Measurements from ENCODE around the gene ULK4.

The ULK4 gene

GRCh38 chr3:41352510-41352909 lies 609.4 kb downstream of the ULK4 start:
- H3K27ac ChIP-seq (ENCODE audit: low read depth, low read length): no peak overlapping the region
- no peaks in the 10 kb centered on the region for H3F3A ChIP-seq (ENCODE audit: control insufficient read depth, insufficient read depth)
- no peaks in the 10 kb centered on the region for H4K20me1 ChIP-seq (ENCODE audit: control insufficient read depth, insufficient read depth, low read depth, low read length)
- no peaks in the 10 kb centered on the region for H3K79me2 ChIP-seq (ENCODE audit: control insufficient read depth, low read length)
- no peak overlapping the region for H3K4me3 ChIP-seq (ENCODE audit: low read length)
- no peaks in the 10 kb centered on the region for H3K36me3 ChIP-seq (ENCODE audit: control insufficient read depth, low read length)
- no peak overlapping the region for H3K4me2 ChIP-seq (ENCODE audit: low read length)
- no peaks in the 10 kb centered on the region for H3K27me3 ChIP-seq (ENCODE audit: control insufficient read depth, low read length)
- TF ChIP-seq EZH2phosphoT487 (IDR thresholded peaks at IDR 0.05; ENCODE audit: borderline replicate concordance, low read length): no peak
- TF ChIP-seq, protein P1, sequence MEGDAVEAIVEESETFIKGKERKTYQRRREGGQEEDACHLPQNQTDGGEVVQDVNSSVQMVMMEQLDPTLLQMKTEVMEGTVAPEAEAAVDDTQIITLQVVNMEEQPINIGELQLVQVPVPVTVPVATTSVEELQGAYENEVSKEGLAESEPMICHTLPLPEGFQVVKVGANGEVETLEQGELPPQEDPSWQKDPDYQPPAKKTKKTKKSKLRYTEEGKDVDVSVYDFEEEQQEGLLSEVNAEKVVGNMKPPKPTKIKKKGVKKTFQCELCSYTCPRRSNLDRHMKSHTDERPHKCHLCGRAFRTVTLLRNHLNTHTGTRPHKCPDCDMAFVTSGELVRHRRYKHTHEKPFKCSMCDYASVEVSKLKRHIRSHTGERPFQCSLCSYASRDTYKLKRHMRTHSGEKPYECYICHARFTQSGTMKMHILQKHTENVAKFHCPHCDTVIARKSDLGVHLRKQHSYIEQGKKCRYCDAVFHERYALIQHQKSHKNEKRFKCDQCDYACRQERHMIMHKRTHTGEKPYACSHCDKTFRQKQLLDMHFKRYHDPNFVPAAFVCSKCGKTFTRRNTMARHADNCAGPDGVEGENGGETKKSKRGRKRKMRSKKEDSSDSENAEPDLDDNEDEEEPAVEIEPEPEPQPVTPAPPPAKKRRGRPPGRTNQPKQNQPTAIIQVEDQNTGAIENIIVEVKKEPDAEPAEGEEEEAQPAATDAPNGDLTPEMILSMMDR (IDR thresholded peaks at IDR 0.05; ENCODE audit: low read depth, low read length, poor library complexity, severe bottlenecking): no peak
- H3K9me2 ChIP-seq (replicated peaks; ENCODE audit: control insufficient read depth, low read length): no peaks in the 10 kb centered on the region
- H3K9me3 ChIP-seq (ENCODE audit: control insufficient read depth, insufficient read depth, low read length): no peaks in the 10 kb centered on the region
- H3K4me1 ChIP-seq (ENCODE audit: control insufficient read depth, low read length): no peaks in the 10 kb centered on the region

- H3K4me2 ChIP-seq (ENCODE audit: low read length): no peak overlapping the region
- H3K27ac ChIP-seq (ENCODE audit: low read depth, low read length): no peak overlapping the region
- no peaks in the 10 kb centered on the region for H4K20me1 ChIP-seq (ENCODE audit: control insufficient read depth, insufficient read depth, low read depth, low read length)
- TF ChIP-seq, protein P1 (IDR thresholded peaks at IDR 0.05; ENCODE audit: low read depth, low read length, poor library complexity, severe bottlenecking): no peak
- TF ChIP-seq EZH2phosphoT487 (IDR thresholded peaks at IDR 0.05; ENCODE audit: borderline replicate concordance, low read length): no peak
- H3K9me3 ChIP-seq (ENCODE audit: control insufficient read depth, insufficient read depth, low read length): no peaks in the 10 kb centered on the region
- no peaks in the 10 kb centered on the region for H3K36me3 ChIP-seq (ENCODE audit: control insufficient read depth, low read length)
- H3K27me3 ChIP-seq (ENCODE audit: control insufficient read depth, low read length): no peaks in the 10 kb centered on the region
- no peaks in the 10 kb centered on the region for H3K9me2 ChIP-seq (replicated peaks; ENCODE audit: control insufficient read depth, low read length)
- no peaks in the 10 kb centered on the region for H3K4me1 ChIP-seq (ENCODE audit: control insufficient read depth, low read length)
- no peak overlapping the region for H3K4me3 ChIP-seq (ENCODE audit: low read length)
- H3K79me2 ChIP-seq (ENCODE audit: control insufficient read depth, low read length): no peaks in the 10 kb centered on the region
- no peaks in the 10 kb centered on the region for H3F3A ChIP-seq (ENCODE audit: control insufficient read depth, insufficient read depth)
These were observed 611.5 kb downstream of the ULK4 start for GRCh38 chr3:41350441-41350840.

DNA sequence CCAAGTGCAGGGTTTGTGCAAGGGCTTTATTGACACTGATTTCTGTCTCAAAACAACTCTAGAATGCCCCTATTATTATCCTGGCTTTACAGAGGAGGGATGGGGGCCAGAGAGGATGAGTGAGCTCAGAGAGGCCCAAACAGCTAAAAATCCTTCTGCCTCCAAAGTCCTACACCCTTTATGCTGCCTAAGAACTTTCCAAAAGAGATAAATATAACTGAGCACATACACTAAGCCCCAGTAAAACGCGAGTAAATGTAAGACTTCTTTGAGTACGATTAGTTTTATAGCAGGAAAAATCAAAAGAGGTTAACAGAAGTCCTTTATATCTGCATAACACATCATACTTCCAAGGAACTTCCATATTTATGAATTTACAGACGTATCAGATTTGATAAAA lies 613.5 kb downstream of the ULK4 start:
- Histone ChIP-seq H3K36me3 (ENCODE audit: control insufficient read depth, low read length) (no peaks in the 10 kb centered on the region), H3K79me2 (ENCODE audit: control insufficient read depth, low read length) (no peaks in the 10 kb centered on the region), H3K4me1 (ENCODE audit: control insufficient read depth, low read length) (no peaks in the 10 kb centered on the region), H3K27me3 (ENCODE audit: control insufficient read depth, low read length) (no peaks in the 10 kb centered on the region), H3K4me2 (ENCODE audit: low read length) (no peak overlapping the region), H4K20me1 (ENCODE audit: control insufficient read depth, insufficient read depth, low read depth, low read length) (no peaks in the 10 kb centered on the region), H3F3A (ENCODE audit: control insufficient read depth, insufficient read depth) (no peaks in the 10 kb centered on the region), H3K27ac (ENCODE audit: low read depth, low read length) (no peak overlapping the region), H3K9me3 (ENCODE audit: control insufficient read depth, insufficient read depth, low read length) (no peaks in the 10 kb centered on the region), H3K9me2 (replicated peaks; ENCODE audit: control insufficient read depth, low read length) (no peaks in the 10 kb centered on the region), H3K4me3 (ENCODE audit: low read length) (no peak overlapping the region)
- TF ChIP-seq, protein P1 (IDR thresholded peaks at IDR 0.05; ENCODE audit: low read depth, low read length, poor library complexity, severe bottlenecking): no peak
- no peak for TF ChIP-seq EZH2phosphoT487 (IDR thresholded peaks at IDR 0.05; ENCODE audit: borderline replicate concordance, low read length)

All from DOHH2 (cell line).